GM19043 (cell line): ENCODE measurements around the gene CGB5.

ENCODE experiments used
- ATAC-seq: cut with Tn5 transposase; IDR thresholded peaks from one replicate; pipeline ENCODE4 v1.9.1; 2021; ENCODE audit warnings: low read depth; ENCODE audit not compliant: unreplicated experiment

CGB5 gene

GRCh38 chr19:49085020-49085867, 41.6 kb downstream of the CGB5 start, which contains the start of gene SNRNP70:
SNRNP70 (plus strand) TSS chr19:49085451; CDS start chr19:49086415, 964 bp downstream.
- ATAC-seq = peak; percentile 78

DNA sequence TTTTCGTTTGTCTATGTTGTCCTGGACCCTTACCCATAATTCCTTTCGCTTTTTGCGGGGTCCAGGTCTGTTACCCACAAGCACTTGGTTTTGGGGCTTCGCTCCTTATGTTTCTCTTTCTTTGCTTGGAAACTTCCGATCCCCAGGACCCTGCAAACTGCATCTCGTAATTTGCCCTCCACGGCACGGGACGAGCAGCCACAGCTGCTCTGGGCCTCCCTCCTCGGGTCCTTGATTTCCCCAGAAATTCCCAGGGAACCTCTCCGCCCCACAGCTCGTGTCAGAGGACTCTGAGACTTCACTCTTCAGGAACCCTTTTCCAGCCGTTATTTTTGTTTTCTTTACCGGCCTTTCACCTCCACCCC, 42.2 kb downstream of the CGB5 start:
- ATAC-seq = no peak

DNA sequence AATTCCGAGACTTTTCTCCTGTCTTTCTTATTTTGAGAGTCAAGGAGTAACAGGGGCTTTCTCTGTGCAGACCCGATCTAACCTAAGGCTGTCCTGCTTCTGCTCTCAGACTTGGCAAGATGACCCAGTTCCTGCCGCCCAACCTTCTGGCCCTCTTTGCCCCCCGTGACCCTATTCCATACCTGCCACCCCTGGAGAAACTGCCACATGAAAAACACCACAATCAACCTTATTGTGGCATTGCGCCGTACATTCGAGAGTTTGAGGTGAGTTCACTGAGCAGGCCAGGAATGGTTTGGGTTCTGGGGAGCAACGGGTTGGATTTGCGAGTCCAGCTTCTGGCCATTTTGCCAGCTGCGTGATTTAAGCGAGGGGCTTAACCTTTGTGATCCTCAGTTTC, 42.6 kb downstream of the CGB5 start:
- no peak for ATAC-seq

GRCh38 chr19:49091391-49092038, 47.9 kb downstream of the CGB5 start:
- no peak for ATAC-seq

DNA sequence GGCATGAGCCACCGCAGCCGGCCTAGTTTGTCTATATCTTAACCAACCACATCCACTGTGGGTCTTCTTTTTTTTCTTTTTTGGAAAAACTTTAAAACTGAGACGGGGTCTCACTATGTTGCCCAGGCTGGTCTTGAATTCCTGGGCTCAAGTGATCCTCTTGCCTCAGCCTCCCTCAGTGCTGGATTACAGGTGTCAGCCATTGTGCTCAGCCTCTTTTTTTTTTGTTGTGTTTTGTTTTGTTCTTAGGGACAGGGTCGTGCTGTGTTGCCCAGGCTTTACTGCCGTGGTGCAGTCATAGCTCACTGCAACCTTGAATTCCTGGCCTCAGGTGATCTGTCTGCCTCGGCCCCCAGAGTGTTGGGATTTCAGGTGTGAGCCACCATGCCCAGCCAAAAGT, 49.0 kb downstream of the CGB5 start:
- ATAC-seq = no peak
